Femur (tissue), 1 donor: ENCODE data around the gene DSTYK.
"Not testable (repeated sequence)": the region's sequence is repeated elsewhere in the genome, so short reads cannot be mapped to it uniquely, and the experiment has no call there.

Experiments used
- DNase-seq: peaks from one replicate; pipeline ENCODE4 v3.0.0-alpha.2; 2017

The DSTYK gene

DNA sequence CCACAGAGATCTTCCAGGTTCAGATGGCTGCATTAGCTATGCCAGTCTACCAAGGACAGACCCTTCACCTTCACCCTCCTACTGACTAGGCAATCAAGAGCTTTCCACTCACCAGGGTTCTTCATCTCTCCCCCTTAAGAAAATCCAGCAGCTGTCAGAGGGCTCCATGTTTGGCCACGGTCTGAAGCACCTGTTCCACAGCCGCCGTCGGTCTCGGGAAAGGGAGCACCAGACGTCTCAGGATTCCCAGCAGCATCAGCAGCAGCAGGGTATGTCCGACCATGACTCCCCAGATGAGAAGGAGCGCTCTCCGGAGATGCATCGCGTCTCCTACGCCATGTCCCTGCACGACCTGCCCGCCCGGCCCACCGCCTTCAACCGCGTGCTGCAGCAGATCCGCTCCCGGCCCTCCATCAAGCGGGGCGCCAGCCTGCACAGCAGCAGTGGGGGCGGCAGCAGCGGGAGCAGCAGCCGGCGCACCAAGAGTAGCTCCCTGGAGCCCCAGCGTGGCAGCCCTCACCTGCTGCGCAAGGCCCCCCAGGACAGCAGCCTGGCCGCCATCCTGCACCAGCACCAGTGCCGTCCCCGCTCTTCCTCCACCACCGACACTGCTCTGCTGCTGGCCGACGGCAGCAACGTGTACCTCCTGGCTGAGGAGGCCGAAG is 30.0 kb upstream of the DSTYK start:
- peak; percentile 55 for DNase-seq

DNA sequence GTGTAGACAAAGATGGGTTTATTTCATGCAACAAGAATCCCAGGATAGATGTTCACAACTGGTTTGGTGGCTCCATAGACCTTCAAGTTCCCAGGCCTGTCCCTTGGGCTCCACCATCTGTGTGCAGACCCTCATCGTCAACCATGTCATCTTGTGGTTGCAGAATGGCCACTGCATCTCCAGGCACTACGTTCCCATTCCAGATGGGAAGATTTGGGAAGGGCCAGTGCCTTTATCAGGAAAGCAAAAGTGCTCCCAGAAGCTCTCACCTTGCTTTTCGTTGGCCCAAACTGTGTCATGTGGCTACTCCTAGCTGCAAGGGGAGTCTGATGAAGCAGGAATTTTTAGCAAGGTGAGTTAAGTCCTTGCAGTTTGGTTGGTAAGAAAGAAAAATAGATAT is 29.1 kb upstream of the DSTYK start:
- DNase-seq: no peak

DNA sequence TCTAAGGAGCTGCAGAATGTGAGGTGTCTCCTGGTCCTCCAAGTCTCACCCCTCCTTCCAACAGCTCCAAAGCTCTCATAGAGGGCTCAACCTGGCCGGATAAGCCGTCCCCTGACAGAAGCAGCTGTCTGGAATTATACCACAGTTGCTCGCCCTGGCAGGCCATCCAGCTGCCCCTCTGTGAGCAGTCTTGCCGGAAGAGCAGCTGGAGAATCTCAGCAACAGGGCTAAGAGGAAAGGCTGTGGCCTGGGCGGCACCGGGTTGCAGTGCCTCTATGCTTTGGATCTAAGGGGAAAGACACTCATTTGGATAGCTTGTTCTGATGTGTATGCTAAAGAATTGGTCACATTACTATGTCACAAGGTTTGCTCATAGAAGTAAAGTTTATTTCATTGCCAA is 28.6 kb upstream of the DSTYK start:
- peak; percentile 81 for DNase-seq

DNA sequence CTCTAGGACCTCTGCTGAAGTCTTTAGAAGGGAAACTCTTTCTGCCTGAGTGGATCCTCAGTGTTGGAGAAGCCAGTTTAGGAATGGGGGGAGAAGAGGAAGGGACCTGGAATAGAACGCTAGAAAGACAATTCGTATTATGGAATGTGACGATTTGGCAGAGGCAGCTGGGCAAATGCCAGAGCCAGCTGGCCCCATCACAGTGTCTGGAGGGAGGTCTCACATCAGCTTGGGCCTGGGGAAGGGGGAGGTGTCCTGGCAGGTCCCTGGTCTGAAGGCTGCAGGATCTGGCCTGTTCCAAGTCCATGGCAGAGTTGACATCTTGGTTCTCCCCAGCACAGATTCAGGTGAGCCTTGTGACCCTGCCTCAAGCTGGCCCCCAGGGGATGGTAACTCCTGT is 27.6 kb upstream of the DSTYK start:
- peak; percentile 58 for DNase-seq

DNA sequence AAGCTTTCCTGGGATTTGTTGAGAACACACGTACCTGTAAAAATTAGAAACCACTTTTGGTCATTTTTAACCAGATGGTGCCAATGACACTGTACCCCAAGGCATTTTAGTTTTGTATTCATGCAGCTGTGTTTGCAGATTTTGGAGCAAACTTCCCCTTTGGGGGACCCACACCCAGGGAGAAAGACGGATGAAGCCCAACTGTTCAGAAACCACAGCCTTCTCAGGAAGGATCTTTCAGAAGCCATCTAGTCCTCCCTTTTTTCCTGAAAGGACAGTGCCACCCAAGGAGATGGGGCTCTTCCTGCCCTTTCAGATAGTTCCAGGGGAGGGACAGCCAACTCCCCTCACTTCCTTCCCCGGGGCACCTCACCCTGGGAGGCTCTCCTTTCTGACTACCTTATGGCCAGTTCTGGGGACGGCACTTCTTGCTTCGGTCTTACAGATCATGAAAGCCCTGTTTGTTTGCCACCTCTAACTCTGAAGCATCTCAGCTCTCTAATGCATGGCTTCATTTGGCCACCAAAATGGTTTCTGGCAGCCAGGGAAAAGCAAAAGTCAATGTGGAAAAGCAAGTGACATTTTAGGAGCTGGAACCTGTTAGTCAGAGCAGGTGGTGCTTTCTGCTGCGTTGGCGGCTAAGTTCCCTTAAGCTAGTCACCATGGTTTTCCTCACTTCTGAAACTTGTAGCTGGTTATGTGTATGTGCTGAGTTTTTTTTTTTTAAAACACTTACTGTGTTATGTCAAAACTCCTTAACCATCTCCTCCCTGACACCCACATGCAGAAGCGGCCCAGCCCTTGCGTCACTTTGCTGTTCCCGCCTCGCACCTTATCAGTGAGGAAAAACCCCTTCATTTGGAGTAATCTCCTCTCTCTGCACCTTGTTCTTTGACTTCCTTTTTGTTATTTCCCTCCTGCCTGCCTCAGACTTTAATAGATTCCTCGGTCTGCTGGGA is 26.3 kb upstream of the DSTYK start:
- DNase-seq: no peak

DNA sequence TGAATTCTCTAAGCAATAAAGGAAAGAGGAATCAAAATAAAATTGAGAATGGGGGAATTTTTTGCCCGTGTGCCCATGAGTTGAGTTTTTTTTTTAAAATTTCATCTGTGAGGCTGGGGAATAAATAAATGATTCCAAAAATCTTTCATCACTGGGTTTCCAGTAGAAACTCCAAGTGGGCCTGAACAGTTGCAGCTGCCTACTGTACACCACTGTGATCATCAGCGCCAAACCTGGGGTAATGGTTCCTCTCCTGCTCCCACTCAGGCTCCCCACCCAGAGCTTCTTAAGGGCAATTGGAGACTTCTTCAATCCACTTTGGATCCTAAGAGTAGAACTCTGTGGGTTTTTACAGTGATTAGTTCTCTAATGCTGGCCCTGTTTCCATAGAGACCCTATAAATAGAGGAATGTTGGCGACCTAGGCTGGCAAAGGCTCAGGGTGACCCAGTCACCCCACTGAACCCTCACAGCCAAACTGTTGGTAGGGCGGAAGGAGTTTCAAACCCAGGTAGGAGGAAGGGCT is 25.5 kb upstream of the DSTYK start:
- DNase-seq: no peak

DNA sequence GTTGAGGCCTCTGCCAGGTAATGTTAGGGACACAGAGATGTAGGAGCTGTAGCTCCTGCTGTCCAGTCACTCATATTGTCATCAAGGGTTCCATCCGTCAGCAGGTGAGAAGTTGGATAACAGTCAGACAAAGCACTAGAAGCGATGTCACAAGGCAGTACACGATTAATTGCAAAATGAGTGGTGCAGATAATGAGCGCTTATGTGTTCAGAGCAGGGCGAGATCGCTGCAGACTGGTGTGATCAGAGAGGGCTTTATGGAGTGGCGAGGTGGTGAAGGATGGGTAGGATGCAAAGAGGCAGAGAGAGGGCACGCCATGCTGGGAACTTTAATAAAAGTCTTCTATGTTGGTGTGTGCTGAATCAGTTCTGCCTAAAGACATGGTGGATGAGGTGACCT is 25.0 kb upstream of the DSTYK start:
- no peak for DNase-seq

DNA sequence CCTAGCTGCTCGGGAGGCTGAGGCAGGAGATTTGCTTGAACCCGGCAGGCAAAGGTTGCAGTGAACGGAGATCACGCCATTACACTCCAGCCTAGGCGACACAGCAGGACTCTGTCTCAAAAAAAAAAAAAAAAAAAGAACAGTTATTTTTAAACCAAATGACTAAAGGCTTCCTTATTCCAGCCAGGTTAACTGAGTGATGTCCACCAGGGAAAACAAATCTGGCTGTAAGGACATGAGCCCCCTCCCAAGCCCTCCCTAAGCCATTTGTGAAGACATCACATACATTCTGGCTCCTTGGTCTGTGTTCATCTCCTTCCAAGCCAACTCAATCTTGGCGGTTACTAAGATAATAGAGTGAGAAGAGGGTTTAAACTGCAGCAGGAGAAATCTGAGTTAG is 24.4 kb upstream of the DSTYK start:
- peak; percentile 23 for DNase-seq

DNA sequence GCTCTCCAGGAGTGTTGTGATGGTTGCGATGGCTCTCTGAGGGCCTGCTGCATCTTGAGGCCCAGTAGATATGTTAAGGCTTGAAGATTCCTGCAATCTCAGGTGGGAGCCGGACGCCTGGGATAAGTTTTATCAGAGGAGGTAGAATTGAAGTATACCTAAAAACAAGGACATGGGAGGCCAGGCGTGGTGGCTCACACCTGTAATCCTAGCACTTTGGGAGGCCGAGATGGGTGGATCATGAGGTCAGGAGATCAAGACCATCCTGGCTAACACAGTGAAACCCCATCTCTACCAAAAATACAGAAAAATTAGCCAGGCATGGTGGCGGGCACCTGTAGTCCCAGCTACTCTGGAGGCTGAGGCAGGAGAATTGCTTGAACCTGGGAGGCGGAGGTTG is 22.5 kb upstream of the DSTYK start:
- DNase-seq: not testable (repeated sequence)

DNA sequence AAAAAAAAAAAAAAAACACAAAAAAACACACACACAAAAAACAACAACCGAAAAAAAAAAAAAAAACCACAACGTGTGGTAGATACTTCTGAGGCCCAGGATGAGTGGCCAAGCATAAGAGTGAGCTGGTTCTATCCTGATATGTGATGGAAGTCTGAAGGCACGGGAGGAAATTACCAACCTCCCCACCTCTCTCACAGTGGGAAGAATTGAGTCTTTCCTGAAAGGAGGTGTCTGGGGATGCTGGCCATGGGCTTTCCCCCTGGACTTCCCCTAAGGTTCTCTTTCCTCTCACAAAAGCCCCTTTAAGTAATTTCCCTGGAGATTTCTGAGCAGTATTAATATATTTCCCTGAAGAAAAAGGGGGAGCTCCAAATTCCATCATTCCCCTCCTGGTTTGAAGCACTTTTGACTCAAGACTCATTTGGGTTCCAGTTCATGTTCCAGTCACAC is 21.5 kb upstream of the DSTYK start:
- no peak for DNase-seq

DNA sequence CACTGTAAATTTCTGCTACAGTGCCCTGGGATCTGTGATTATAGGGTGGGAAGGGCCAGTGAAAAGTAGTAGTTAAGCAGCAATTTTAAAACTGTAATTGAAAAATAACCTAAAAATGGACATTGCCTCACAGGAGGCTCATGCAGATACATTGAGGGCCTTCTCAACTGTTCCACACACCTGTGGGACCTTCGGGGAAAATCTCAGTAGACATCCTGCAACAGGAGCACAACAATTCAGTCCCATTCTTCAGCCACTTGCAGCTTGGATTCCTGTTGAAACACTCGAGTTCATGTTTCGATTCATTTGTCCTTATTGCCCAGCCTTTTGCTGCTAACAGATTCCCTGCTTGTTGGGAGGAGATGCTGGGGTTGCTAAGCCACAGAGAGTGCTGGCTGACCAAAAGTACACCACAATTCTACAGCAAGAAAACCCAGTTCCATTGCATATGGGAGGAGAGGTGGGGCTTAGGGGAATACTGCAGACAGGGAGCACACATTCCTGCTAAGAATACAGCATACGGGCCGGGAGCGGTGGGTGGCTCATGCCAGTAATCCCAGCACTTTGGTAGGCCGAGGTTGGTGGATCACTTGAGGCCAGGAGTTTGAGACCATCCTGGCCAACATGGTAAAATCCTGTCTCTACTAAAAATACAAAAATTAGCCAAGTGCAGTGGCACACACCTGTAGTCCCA is 20.8 kb upstream of the DSTYK start:
- no peak for DNase-seq

DNA sequence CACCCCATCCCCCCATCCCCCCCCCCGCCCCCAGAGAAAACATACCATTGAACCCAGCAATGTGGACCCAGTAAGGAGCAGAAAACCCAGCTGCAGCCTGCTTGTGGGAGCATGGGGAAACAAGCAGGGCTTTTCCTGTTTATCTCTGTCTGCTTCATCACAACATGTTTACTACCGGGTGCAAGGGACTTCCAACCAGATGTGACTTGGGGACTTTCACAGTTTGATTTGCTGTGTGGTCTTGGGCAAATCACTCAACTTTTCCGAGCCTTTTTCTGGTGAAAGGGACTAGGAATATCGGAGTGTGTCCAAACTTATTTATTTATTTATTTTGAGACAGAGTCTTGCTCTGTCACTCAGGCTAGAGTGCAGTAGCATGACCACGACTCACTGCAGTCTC is 19.5 kb upstream of the DSTYK start:
- DNase-seq: no peak

DNA sequence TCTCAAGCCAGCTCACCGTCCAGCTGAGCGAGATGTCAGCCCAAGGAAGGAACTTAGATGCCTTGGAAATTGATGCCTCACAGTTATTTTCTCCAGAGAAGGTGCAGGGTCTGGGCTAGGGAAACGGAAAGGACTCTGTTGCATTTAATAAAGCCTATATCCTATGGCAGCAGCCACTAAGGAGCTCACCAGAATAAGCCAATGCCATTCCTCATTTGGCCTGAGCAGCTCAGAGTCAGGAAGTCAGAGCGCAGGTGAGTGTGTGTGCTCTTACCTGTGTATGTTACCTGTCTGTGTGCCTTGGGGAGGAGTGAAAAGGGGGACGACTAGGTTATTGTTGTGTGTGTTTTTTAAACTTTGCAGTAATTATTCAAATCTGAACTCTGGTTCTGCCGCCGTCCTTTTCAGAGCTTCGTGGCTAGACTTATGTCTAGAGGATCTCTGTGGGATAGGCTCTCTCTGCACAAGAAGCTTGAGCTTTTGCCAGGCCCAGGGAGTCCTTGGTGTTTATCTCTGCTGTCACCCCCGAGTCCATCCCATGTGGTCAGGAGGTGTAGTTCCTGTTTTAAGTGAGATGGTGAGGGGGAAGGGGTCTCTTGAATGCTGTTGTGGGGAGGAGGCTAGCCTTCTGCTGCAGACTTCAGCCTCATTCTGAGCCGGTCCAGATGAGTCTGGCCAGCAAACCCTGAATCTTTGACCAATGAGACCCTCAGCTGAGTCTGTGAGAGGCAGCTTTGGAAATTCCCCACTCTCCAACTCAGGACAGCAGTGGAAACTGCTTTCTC is 18.6 kb upstream of the DSTYK start:
- no peak for DNase-seq

DNA sequence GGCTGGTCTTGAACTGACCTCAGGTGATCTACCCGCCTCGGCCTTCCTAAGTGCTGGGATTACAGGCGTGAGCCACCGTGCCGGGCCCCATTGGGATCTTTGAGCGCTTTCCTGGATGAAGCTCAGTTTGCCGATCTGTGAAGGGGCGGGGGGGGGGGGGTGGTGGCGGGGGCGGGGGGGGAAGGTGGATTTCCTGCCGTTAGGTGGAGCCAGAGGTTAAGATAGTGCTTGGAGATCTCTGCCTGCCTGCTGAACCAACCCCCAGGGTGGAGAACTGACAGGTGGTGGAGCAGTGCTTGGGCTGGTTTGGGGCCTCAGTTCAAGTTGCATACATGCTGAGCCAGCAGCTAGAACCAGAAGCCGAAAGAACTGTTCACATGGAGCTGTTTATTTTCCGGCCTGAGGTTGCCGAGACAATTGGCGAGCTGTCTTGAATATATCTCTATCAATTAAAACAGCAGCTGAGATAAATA is 17.9 kb upstream of the DSTYK start:
- peak; percentile 76 for DNase-seq

DNA sequence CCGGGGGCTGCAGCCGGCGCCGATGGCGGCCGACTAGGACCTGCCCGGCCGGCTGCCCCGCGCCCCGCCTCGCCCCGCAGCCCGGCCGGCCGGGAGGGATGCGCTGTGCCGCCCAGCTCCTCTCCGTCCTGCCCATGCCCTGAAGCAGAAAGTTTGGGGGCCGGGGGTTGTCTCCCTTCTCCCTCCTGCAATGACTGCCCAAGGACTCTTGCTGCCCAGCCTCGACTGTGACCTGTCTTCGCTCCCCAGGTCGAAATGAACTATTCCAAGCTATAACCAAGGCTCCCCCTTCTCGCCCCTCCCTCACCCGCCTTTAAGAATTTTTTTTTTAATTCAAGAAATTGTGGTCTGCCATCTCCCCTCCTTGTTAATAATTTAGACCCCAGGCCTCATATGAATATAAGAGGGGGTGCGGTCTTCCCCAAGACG is 16.6 kb upstream of the DSTYK start:
- DNase-seq: no peak

DNA sequence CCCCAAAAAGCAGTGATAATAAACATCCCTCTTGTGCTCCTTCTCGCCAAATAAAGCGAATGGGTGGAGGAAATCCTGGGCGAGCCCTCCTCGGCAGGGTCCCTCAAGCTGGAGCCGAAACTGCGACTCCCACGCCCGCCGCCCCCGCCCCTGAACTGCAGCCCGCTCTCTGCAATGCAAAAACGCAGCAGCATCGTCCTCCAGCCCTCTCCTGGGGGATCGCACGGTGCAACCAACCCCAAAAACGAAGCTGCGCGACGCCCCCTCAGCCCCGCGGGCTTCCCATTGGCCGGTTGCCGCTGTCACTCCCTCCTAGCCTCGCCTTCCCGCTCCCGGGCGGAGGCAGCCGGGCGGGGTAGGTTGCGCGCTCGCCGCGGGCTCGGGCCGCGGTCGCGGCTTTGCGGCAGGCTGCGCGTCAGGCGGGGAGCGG is 16.1 kb upstream of the DSTYK start, which contains the start of gene TMCC2:
Gene TMCC2, plus strand, starts transcription at position 363 of the 430 bp plus-strand sequence. CDS start 619 bp downstream, outside the sequence.
- peak; percentile 96 for DNase-seq

DNA sequence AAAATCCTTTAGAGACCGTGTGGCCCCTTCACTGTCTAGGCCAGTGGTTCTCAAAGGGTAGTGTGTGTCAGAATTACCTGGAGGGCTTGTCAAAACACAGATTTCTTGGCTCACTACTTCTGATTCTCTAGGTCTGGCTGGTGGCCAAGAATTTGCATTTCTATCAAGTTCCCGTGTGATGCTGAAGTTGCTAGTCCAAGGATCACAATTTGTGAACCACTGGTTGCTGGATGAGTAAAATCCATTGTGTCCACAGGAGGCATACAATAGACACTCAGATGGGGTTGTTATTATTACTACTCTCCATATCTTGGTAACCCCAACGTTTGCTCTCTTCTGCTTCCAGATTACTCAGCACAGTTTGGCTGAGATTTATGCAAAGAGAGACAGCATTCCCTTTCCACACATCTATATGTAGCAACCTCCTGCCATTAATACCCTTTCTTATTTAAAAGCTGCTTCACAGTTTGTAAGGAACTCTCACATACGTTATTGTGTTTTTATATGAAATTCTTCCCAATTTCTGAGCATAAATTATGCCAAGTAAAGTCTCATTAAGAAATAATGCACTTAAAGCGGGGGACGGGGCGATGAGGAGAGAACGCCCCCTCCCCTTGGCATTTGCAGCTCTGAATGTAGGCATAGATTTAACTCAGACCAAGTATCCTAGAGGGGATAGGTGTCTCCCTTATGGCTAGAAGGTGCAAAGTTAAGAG is 15.5 kb upstream of the DSTYK start:
- no peak for DNase-seq

DNA sequence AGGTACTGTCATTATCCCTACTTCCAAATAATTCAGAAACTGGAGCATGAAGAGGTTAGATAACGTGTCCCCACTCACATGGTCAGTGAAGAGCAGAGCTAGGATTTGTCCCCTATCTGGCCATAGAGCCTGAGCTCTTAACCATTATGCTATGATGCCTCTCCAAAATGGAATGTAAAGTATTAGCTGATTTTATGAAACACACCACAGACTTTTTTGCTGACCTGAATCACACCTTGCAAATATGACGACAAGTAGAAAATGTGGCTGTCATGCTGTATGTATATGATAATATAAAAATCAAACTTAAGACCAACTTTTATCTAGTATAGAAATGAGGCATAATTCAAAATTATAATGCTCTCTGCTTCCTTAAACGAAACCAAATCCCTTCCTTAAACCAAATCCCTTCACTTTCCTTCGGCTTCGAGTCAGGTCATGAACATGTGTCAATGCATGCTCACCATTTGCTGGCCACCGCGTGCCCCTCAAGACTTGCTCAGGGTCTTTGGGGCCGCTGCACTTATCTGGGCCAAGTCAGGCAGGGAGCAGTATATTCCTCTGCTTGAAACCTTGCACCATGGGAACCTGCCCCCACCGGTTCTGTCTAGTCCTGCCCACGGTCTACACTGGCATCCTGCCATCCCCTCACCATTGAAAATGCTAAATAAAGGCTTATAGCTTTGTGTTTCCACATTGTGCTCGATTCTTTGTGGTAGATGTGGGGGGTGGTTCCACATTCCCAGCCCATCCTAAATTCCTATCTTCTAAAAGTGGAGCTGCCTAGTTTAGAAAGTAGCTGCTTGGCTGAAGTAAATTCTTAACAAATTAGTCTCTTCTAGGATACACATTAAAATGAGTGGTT is 14.6 kb upstream of the DSTYK start:
- peak; percentile 61 for DNase-seq

DNA sequence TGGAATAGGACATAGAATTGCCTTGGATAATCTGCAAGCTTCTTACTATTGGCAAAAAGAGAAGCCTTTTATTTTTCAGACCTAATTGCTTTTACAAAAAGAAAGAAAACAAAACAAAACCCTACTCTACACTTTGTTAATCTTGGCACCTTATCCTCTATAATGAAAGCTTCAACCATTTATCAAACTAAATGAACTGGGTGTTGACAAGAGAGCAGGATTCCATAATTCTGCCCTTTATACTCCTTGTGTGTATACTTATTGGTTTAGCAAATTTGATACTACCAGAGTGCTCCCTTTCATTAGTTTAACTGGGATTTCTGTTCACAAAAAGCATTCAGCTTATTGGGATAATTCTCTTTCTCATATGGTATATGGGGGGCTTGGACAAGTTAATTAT is 13.2 kb upstream of the DSTYK start:
- no peak for DNase-seq

DNA sequence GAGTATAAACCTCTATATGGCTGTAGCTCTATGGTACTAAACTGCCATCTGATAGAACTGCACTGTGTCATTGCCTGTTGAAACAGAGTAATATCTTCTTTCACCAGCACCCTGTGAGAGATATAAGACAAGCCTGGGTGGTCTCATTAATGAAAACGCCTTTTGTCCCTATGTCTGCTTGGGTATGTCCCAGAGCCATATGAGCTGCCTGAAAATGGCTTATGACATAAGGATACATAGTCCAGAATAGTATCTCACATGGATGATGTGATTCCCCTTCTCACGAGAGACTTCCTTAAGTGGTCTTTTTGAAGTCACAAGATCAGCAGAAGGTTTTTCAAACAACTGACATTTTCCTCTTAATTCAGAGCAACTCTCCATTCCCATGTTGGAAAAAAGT is 8.9 kb upstream of the DSTYK start:
- no peak for DNase-seq
